Caco-2 (cell line): ENCODE results near the gene PELO. TPM values are rescaled to one million over a fixed set of nuclear protein-coding genes. Genes with fewer than 3 reads are reported as not detected.

Source experiments
- BruUV-seq: library from RNA; stranded (reverse); fragments of 400-500 nt; replicated peaks from 2 replicates; lab custom pipeline; 2021; lab: Mats Ljungman, UMichigan
- CTCF ChIA-PET: fragments of 300-600 bp; sonication (Branson Sonifier 250); formaldehyde crosslinking; loops from one replicate; lab custom pipeline; 2022; ENCODE audit warnings: antibody characterized with exemption; lab: Charles Lee
- POLR2A ChIA-PET: fragments of 300-600 bp; sonication (Branson Sonifier 250); formaldehyde crosslinking; loops from one replicate; lab custom pipeline; 2022; ENCODE audit warnings: antibody characterized with exemption; lab: Charles Lee
- DNase-seq, 2 experiments: peaks; one replicate each; pipeline versions ENCODE4 v3.0.0 to v3.0.0-alpha.2; 2020 to 2022
- H3K27me3 ChIP-seq: replicated peaks from 2 replicates; pipeline ENCODE4 v1.6.0; 2011; ENCODE audit warnings: low read length; ENCODE audit not compliant: control insufficient read depth, insufficient read depth
- H3K36me3 ChIP-seq: 2 replicates; pipeline ENCODE4 v1.5.1; 2011; ENCODE audit warnings: low read length; ENCODE audit not compliant: control insufficient read depth, insufficient read depth
- H3K4me1 ChIP-seq: fragments of 250-450 bp; sonication (Bioruptor Pico); 2 replicates; pipeline ENCODE4 v1.5.1; 2020; ENCODE audit warnings: mild to moderate bottlenecking
- H3K4me3 ChIP-seq: 2 replicates; pipeline ENCODE4 v1.5.1; 2011; ENCODE audit warnings: low read depth, mild to moderate bottlenecking, control low read depth, low read length
- H3K9me3 ChIP-seq: fragments of 250-450 bp; sonication (Bioruptor Pico); 2 replicates; pipeline ENCODE4 v1.5.1; 2020; ENCODE audit warnings: mild to moderate bottlenecking, moderate library complexity
- H3K27ac Mint-ChIP-seq: one replicate; pipeline ENCODE4 v1.8.0; 2022; ENCODE audit warnings: mixed read lengths; ENCODE audit not compliant: unreplicated experiment
- H3K27me3 Mint-ChIP-seq: one replicate; pipeline ENCODE4 v1.8.0; 2022; ENCODE audit warnings: mixed read lengths; ENCODE audit not compliant: insufficient read depth, unreplicated experiment
- H3K36me3 Mint-ChIP-seq: one replicate; pipeline ENCODE4 v1.8.0; 2022; ENCODE audit warnings: mild to moderate bottlenecking, mixed read lengths; ENCODE audit not compliant: insufficient read depth, unreplicated experiment
- H3K4me1 Mint-ChIP-seq: one replicate; pipeline ENCODE4 v1.8.0; 2022; ENCODE audit warnings: low read depth, mixed read lengths; ENCODE audit not compliant: unreplicated experiment
- H3K4me3 Mint-ChIP-seq: one replicate; pipeline ENCODE4 v1.8.0; 2022; ENCODE audit warnings: mild to moderate bottlenecking, moderate library complexity, mixed read lengths; ENCODE audit not compliant: unreplicated experiment
- H3K9me3 Mint-ChIP-seq: one replicate; pipeline ENCODE4 v1.8.0; 2022; ENCODE audit warnings: mixed read lengths; ENCODE audit not compliant: unreplicated experiment
- CTCF ChIP-seq, 2 experiments: fragments of 200-600 bp in 1 of 2; IDR thresholded peaks; 1 replicate in 1 of 2; 2 replicates in 1 of 2; pipeline versions ENCODE4 v1.5.1 to v1.8.0; 2011 to 2022; ENCODE audit warnings: antibody characterized with exemption in 1 of 2, control low read depth in 1 of 2, inconsistent platforms in 1 of 2, low read depth in 1 of 2, low read length in 1 of 2, mild to moderate bottlenecking in 1 of 2, moderate library complexity in 1 of 2; ENCODE audit not compliant: insufficient read depth in 1 of 2, severe bottlenecking in 1 of 2, unreplicated experiment in 1 of 2
- intact Hi-C: fragments of 100-400 bp; cut with micrococcal nuclease; formaldehyde crosslinking; loops from one replicate; pipeline ENCODE4 v1.10.0; 2022; ENCODE audit not compliant: unreplicated experiment
- total RNA-seq: library from RNA; stranded (reverse); gene quantifications from 2 replicates; pipeline ENCODE4 v1.2.3, GENCODE V29; 2022

Gene PELO
- total RNA-seq, 1 experiment from 2014 or later, result 25.9 TPM

GRCh38 chr5:52809884-52810283 is 22.2 kb downstream of the PELO start:
- no peaks in the 10 kb centered on the region for H3K27me3 Mint-ChIP-seq
- H3K4me1 ChIP-seq, result peaks cover 15% of the 10 kb centered on the region
- H3K4me3 Mint-ChIP-seq, result no peak overlapping the region
- no peaks in the 10 kb centered on the region for H3K36me3 ChIP-seq
- no peak for TF ChIP-seq CTCF (IDR thresholded peaks at IDR 0.05; ENCODE audit: insufficient read depth in 1 of 2, low read depth in 1 of 2, low read length in 1 of 2, severe bottlenecking in 1 of 2, unreplicated experiment in 1 of 2)
- peaks cover 5% of the 10 kb centered on the region for H3K36me3 Mint-ChIP-seq
- H3K27me3 ChIP-seq, result no peaks in the 10 kb centered on the region
- peaks cover 8% of the 10 kb centered on the region for H3K4me1 Mint-ChIP-seq
- no peak for DNase-seq
- H3K9me3 ChIP-seq, result no peaks in the 10 kb centered on the region
- intact Hi-C loops, result no loop called here
- no peak overlapping the region for H3K27ac Mint-ChIP-seq
- no peak overlapping the region for H3K4me3 ChIP-seq
- ChIA-PET CTCF (no interaction called here), POLR2A (no interaction called here)
- BruUV-seq, result no TSS peak
- H3K9me3 Mint-ChIP-seq, result no peaks in the 10 kb centered on the region

GRCh38 chr5:52810426-52810825 is 22.7 kb downstream of the PELO start:
- H3K9me3 Mint-ChIP-seq, result no peaks in the 10 kb centered on the region
- CTCF ChIA-PET, result no interaction called here
- no peak for TF ChIP-seq CTCF (IDR thresholded peaks at IDR 0.05; ENCODE audit: insufficient read depth in 1 of 2, low read depth in 1 of 2, low read length in 1 of 2, severe bottlenecking in 1 of 2, unreplicated experiment in 1 of 2)
- no peak for DNase-seq
- Histone ChIP-seq H3K27me3 (no peaks in the 10 kb centered on the region), H3K4me1 (peaks cover 15% of the 10 kb centered on the region), H3K36me3 (no peaks in the 10 kb centered on the region), H3K4me3 (no peak overlapping the region), H3K9me3 (no peaks in the 10 kb centered on the region)
- H3K27me3 Mint-ChIP-seq, result no peaks in the 10 kb centered on the region
- POLR2A ChIA-PET, result no interaction called here
- H3K36me3 Mint-ChIP-seq, result no peaks in the 10 kb centered on the region
- peaks cover 5% of the 10 kb centered on the region for H3K4me1 Mint-ChIP-seq
- H3K4me3 Mint-ChIP-seq, result no peak overlapping the region
- BruUV-seq, result no TSS peak
- intact Hi-C loops, result no loop called here
- no peak overlapping the region for H3K27ac Mint-ChIP-seq

- H3K4me3 Mint-ChIP-seq, result no peak overlapping the region
- H3K4me3 ChIP-seq, result no peak overlapping the region
- no peaks in the 10 kb centered on the region for H3K27me3 ChIP-seq
- TF ChIP-seq CTCF (IDR thresholded peaks at IDR 0.05; ENCODE audit: insufficient read depth in 1 of 2, low read depth in 1 of 2, low read length in 1 of 2, severe bottlenecking in 1 of 2, unreplicated experiment in 1 of 2), result no peak
- no peaks in the 10 kb centered on the region for H3K9me3 Mint-ChIP-seq
- H3K9me3 ChIP-seq, result no peaks in the 10 kb centered on the region
- peaks cover 15% of the 10 kb centered on the region for H3K4me1 ChIP-seq
- BruUV-seq, result no TSS peak
- CTCF ChIA-PET, result no interaction called here
- no peak overlapping the region for H3K27ac Mint-ChIP-seq
- POLR2A ChIA-PET, result no interaction called here
- peaks cover 5% of the 10 kb centered on the region for H3K4me1 Mint-ChIP-seq
- DNase-seq, result no peak
- no peaks in the 10 kb centered on the region for H3K36me3 Mint-ChIP-seq
- no peaks in the 10 kb centered on the region for H3K36me3 ChIP-seq
- no peaks in the 10 kb centered on the region for H3K27me3 Mint-ChIP-seq
- intact Hi-C loops, result no loop called here
Observed at GRCh38 chr5:52811067-52811749, 23.5 kb downstream of the PELO start.
